ENCODE measurements around the gene ZNF785.

- no peak for TF ChIP-seq EZH2phosphoT487 (IDR thresholded peaks at IDR 0.05; ENCODE audit: borderline replicate concordance, low read depth, low read length)
- no peak for TF ChIP-seq CTCF (conservative IDR thresholded peaks at IDR 0.05; ENCODE audit: low read length)
Observed at GRCh38 chr16:30633526-30633925, 48.0 kb upstream of the ZNF785 start.
